Central memory CD8-positive, alpha-beta T cell (primary cell): ENCODE results near the gene UNC13D.
A peak's percentile ranks its signal among the peaks of the same experiment; 100 is the strongest.

Experiments
- ATAC-seq: fragments of 150-1000 bp; cut with Tn5 transposase; replicated peaks from 2 replicates; pipeline ENCODE4 v1.10.0; 2022; ENCODE audit warnings: mild to moderate bottlenecking, moderate FRiP score, moderate number of reproducible peaks; ENCODE audit not compliant: poor library complexity, severe bottlenecking; ENCODE audit errors: extremely low read depth
- DNase-seq, 2 donors: peaks; one replicate each; pipeline ENCODE4 v3.0.0; 2021; ENCODE audit warnings: low spot score in 2 of 2
- H3K27ac Mint-ChIP-seq: one replicate; pipeline ENCODE4 v1.8.0; 2022; ENCODE audit warnings: low read depth, mild to moderate bottlenecking, moderate library complexity, mixed read lengths
- H3K27me3 Mint-ChIP-seq: one replicate; pipeline ENCODE4 v1.8.0; 2022; ENCODE audit warnings: mixed read lengths
- H3K36me3 Mint-ChIP-seq: one replicate; pipeline ENCODE4 v1.8.0; 2022; ENCODE audit warnings: mild to moderate bottlenecking, moderate library complexity, mixed read lengths; ENCODE audit not compliant: insufficient read depth
- H3K4me1 Mint-ChIP-seq: one replicate; pipeline ENCODE4 v1.8.0; 2022; ENCODE audit warnings: mixed read lengths
- H3K4me3 Mint-ChIP-seq: one replicate; pipeline ENCODE4 v1.8.0; 2022; ENCODE audit warnings: mild to moderate bottlenecking, moderate library complexity, mixed read lengths
- H3K9me3 Mint-ChIP-seq: one replicate; pipeline ENCODE4 v1.8.0; 2022; ENCODE audit warnings: mixed read lengths

Gene UNC13D

DNA sequence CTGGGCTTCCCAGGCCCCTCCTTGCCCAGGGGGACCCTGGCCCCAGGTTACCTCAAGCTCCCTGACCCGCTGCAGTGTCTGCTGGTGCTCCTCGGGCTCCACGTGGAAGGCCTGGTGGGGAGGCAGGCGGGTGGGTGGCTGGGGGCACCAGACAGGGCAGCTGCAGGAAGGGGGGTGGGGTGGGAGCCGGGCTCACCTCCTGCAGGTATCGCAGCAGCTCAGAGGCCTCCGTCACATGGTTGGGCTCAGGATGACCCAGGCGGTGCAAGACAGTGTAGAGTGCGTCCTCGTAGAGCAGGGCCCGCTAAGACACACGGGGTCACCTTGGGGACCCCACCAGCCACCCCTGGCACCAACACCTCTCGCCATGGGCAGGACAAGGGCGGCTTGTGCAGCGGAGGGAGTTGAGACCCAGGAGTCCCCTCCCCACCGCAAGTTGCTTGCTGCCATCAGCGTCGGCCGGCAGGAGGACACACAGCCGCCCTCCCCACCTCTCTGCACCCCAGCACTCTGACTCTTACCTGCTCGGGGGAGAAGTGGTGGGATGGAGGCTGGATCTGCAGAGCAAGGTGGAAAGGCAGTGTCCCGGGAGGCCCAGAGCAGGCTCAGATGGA lies 1.1 kb downstream of the UNC13D start:
- H3K36me3 Mint-ChIP-seq: peaks cover 35% of the 10 kb centered on the region
- ATAC-seq: peak; percentile 7
- DNase-seq: no peak

DNA sequence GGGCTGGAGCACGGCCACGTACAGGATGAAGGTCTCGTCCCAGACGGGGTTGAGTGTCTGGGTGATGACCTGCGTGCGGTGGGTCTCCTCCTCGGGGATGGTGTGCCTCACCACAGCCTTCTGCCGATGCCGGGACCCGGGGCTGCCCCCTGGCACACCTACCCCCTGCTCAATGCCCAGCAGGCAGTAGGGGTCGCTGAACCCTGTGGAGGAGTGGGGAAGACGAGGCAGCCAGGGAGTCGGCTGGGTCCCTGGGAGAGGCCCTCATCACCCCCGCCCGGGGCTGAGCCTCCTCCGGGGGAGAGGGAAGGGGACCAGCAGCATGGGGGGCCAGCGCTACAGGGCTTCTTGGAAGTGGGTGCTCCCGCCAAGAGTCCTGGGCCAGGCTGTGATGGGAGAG lies 1.8 kb downstream of the UNC13D start:
- peaks cover 10% of the 10 kb centered on the region for H3K4me1 Mint-ChIP-seq
- H3K9me3 Mint-ChIP-seq: no peaks in the 10 kb centered on the region
- H3K27me3 Mint-ChIP-seq: no peaks in the 10 kb centered on the region
- peaks cover 39% of the 10 kb centered on the region for H3K36me3 Mint-ChIP-seq
- H3K27ac Mint-ChIP-seq: no peak overlapping the region
- ATAC-seq (no peak), DNase-seq (no peak)
- peak overlapping the region; percentile 92 for H3K4me3 Mint-ChIP-seq

More for the DNA sequence above, 1.1 kb downstream of the UNC13D start:
- Mint-ChIP-seq H3K4me3 (peak overlapping the region; percentile 92), H3K27me3 (no peaks in the 10 kb centered on the region), H3K9me3 (no peaks in the 10 kb centered on the region), H3K4me1 (peaks cover 10% of the 10 kb centered on the region), H3K27ac (peak overlapping the region; percentile 93)

DNA sequence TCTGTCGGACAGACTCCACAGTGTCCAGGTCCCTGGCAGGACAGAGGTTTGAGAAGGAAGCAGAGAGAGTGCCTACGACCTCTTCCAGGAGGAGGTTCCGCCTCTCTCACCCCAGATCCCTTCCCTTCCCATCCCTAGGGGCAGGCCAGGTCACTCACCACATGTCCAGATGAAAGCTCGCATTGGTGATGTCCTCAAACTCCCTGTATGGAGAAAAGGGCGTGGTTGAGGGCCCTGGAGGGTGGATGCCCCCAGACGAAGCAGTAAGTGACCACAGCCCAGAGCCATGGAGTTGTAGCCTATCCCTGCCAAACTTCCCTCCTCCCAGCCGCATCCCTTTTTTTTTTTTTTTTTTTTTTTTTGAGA lies 3.4 kb downstream of the UNC13D start:
- Mint-ChIP-seq H3K4me3 (no peak overlapping the region), H3K4me1 (peaks cover 10% of the 10 kb centered on the region), H3K27ac (no peak overlapping the region), H3K9me3 (no peaks in the 10 kb centered on the region), H3K27me3 (no peaks in the 10 kb centered on the region), H3K36me3 (peaks cover 37% of the 10 kb centered on the region)
- DNase-seq (no peak), ATAC-seq (no peak)

DNA sequence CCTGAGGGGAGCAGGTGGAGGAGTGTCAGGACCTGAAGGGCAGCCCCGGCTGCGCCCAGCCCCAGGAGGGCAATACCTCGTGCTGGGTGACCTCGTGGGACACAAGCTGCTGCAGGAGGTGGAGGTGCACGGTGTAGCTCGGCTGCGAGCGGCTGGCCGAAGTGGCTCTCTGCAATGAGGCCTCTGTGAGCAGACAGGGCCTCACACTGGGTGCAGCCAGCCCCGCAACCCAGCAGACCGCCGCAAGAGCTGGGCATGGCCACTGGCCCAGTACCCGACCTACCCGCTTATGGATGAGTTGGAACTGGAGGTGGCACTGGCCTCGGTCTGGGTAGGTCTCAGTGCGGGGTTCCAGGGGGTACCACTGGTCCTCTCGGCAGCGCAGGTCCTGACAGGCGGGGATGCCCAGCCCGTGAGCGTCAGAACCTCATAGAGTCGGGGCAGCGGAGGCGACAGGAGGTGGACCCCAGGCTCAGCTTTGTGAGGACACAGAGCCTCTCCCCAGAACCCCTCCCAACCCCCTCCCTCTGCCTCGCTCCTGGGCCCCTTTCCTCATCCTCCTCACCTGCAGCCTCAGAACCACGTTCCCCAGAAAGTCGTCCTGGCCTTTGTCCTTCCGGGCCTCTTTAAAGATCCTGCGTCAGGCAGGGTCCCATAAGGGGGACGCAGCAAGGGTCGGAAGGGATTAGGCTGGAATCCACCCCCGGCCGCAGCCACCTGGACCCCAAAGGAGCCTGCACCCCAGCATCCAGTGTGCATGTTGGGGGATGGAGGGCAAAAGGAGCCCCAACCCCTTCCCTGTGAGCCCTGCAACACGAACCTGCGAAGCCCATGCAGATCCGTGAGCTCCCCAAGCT lies 4.0 kb downstream of the UNC13D start:
- Mint-ChIP-seq H3K36me3 (peaks cover 38% of the 10 kb centered on the region), H3K4me3 (no peak overlapping the region), H3K27me3 (no peaks in the 10 kb centered on the region), H3K4me1 (peaks cover 10% of the 10 kb centered on the region), H3K27ac (no peak overlapping the region), H3K9me3 (no peaks in the 10 kb centered on the region)
- DNase-seq (no peak), ATAC-seq (no peak)

DNA sequence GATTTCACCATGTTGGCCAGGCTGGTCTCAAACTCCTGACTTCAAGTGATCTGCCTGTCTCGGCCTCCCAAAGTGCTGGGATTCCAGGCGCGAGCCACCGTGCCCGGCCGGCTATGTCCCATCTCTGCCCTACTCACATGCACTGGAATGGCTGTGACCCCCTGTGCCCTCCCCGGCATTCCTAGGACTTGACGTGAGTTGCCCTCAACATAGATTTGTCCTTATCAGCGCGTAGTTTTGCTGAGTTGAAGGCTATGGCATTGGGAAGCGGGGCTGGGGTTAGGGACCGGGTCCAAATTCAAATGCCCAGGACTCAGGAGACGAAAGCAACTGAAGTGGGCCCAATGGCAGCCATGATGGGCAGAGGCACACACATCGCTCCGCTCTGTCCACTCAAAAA lies 5.8 kb downstream of the UNC13D start:
- H3K4me1 Mint-ChIP-seq: peaks cover 18% of the 10 kb centered on the region

DNA sequence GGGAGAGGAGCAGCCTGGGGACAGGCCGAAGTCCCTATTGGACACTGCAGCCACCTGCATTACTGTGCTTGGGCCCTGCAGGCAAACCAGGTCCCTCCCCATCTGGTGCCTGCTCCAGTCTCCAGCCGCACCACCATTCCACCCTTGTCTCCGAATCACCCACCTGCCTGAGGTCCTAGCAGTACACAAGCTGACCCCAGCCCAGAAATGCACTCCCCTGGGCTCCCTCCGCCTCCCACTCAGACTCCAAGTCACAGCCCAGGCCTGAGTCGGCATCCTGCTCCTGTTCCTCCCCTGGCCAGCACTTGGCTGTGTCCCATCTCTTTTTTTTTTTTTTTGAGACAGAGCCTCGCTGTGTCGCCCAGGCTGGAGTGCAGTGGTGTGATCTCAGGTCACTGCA lies 6.3 kb downstream of the UNC13D start:
- no peaks in the 10 kb centered on the region for H3K9me3 Mint-ChIP-seq
- H3K27ac Mint-ChIP-seq: peak overlapping the region; percentile 57
- no peak overlapping the region for H3K4me3 Mint-ChIP-seq
- peaks cover 45% of the 10 kb centered on the region for H3K36me3 Mint-ChIP-seq
- ATAC-seq (no peak), DNase-seq (no peak)
- H3K4me1 Mint-ChIP-seq: peaks cover 23% of the 10 kb centered on the region
- H3K27me3 Mint-ChIP-seq: no peaks in the 10 kb centered on the region

More for the DNA sequence above, 5.8 kb downstream of the UNC13D start:
- Mint-ChIP-seq H3K27me3 (no peaks in the 10 kb centered on the region), H3K4me3 (no peak overlapping the region), H3K36me3 (peaks cover 41% of the 10 kb centered on the region), H3K27ac (peak overlapping the region; percentile 57), H3K9me3 (no peaks in the 10 kb centered on the region)
- ATAC-seq (no peak), DNase-seq (no peak)

DNA sequence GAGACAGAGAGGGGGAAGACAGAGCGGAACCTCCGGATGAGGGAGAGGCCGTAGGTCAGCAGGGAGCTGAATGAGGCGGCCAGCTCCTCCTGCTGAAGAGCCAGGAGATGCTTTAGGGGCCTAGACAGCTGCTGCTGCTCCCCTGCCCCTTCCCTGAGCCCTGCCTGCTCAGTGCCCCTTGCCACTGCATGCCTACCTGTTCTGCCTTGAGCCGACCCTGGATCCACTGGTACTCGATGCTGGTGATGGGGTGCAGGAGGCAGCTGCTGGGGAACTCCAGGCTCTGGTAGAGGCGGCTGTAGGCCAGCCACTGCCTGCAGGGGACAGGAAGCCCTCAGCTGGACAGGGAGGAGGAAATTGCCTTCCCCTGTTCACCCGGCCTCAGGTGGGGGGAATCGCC lies 7.6 kb downstream of the UNC13D start:
- ATAC-seq (no peak), DNase-seq (no peak)
- peaks cover 27% of the 10 kb centered on the region for H3K4me1 Mint-ChIP-seq
- no peak overlapping the region for H3K27ac Mint-ChIP-seq
- peaks cover 44% of the 10 kb centered on the region for H3K36me3 Mint-ChIP-seq
- no peaks in the 10 kb centered on the region for H3K27me3 Mint-ChIP-seq
- H3K4me3 Mint-ChIP-seq: no peak overlapping the region
- no peaks in the 10 kb centered on the region for H3K9me3 Mint-ChIP-seq

DNA sequence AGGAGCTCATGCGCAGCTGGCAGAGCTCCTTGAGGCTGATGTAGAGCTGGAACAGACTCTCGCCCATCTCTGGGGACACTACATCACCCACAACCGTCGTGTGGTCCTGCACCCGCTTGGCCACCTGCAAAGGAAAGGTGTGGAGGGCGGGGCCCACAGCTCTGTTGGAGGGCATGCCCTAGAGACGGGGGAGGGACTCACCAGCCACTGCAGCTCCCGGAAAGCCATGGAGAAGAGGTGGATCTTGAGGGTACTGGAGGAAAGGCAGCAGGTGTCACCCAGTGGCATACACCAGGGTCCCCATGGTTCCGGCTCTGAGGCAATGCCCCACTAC lies 8.6 kb downstream of the UNC13D start:
- H3K27me3 Mint-ChIP-seq: no peaks in the 10 kb centered on the region
- H3K4me3 Mint-ChIP-seq: no peak overlapping the region
- H3K36me3 Mint-ChIP-seq: peaks cover 49% of the 10 kb centered on the region
- H3K9me3 Mint-ChIP-seq: no peaks in the 10 kb centered on the region
- DNase-seq (no peak), ATAC-seq (no peak)
- H3K4me1 Mint-ChIP-seq: peaks cover 27% of the 10 kb centered on the region
- H3K27ac Mint-ChIP-seq: no peak overlapping the region

DNA sequence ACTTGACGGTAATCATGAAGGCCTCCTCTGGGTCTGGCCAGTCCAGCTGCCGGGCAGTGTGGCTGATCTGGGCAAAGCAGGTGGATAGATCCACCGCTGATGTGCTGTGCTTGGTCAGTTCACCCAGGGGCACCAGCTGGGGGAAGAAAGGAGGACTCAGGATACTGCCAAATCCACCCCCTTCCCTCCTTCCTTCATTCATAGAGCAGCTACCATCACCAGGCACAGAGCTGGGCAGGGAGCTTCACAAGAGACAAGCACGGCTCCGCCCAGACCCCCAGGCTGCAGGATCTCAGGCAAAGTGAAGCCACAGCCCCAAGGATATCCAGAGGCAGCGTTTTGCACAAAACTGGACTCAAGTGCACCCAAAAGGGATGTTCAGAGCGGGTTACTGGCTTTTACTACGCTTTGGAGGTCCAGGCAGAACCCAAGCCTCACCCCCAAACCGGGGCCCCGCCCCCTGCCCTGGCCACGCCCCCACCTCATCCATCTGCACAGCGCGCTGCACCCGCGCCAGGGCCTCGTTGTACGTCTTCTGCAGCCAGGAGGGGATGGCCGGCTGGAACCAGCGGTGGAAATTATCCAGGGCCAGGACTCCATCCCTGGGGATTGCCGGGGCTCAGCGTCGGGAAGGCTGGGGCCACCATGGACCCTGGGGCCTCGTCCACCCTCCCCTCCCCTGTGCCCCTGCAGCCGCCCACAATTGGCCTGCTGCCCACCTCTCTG lies 9.1 kb downstream of the UNC13D start:
- Mint-ChIP-seq H3K27ac (peak overlapping the region; percentile 91), H3K4me3 (no peak overlapping the region), H3K9me3 (no peaks in the 10 kb centered on the region), H3K27me3 (no peaks in the 10 kb centered on the region), H3K36me3 (peaks cover 52% of the 10 kb centered on the region), H3K4me1 (peaks cover 27% of the 10 kb centered on the region)
- DNase-seq (no peak), ATAC-seq (no peak)

DNA sequence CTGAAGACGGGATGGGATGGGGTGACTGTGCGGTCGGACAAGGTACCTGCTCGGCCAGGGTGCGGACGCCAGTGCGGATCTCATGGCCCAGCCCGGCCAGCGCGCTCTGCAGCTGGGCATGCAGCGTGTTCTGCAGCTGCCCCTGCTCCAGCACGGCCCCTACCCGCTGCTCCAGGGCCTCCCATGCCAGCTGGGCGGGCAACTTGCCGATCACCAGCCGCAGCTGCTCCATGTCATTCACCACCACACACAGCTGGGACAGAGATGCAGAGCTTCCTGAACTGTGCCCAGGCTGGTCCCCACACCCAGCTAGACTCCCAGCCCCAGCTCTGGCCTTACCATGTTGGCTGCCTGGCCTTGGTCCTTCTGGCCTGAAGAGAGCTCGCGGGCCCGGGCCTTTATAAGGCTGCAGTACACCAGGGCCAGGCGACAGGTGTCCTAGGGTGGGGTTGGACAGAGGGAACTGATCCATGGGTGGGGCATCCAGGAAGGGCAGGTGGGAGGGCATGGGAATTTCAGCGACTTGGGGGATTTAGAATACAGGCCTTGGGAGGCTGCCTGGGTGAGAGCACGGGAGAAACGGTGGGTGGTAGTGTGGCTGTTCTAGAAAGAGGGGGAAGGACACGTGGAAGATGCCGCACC lies 9.8 kb downstream of the UNC13D start:
- H3K4me3 Mint-ChIP-seq: no peak overlapping the region
- peak overlapping the region; percentile 91 for H3K27ac Mint-ChIP-seq

DNA sequence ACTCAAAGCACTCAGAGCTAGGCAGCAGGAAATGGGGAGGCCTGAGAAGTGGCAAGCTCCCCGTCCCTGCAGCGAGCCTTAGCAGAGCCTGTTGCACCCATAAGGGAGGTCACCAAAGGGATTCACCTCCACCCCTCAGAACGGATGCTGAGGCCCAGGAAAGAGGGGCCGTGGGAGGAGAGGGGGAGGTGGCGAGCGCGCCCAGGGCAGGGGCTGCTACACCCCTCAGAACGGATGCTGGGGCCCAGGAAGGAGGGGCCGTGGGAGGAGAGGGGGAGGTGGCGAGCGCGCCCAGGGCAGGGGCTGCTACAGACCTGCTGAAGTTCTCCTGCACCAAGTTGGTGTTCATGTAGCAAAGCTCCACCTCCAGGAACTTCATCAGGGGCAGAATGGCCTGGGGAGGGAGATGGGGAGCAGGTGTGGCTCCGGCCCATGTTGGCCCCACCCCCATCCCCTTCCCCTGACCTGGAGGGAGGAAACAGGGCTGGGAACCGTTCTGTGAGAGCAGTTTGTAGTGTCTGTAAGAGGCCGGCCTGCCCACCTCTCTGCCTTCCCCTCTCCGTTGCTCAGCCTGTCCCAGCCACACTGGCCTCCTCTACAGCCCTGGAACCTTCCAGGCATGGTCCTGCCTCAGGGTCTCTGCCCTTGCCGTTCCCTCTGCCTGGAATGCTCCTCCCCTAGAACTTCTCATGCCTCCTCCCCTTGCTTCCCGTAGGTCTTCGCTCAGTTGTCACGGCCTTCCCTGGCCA lies 11.4 kb downstream of the UNC13D start:
- Mint-ChIP-seq H3K36me3 (peaks cover 47% of the 10 kb centered on the region), H3K4me1 (peaks cover 27% of the 10 kb centered on the region), H3K4me3 (peak overlapping the region; percentile 72), H3K9me3 (no peaks in the 10 kb centered on the region), H3K27me3 (no peaks in the 10 kb centered on the region), H3K27ac (peak overlapping the region; percentile 91)
- peak; percentile 53 for ATAC-seq
- no peak for DNase-seq

More for the DNA sequence above, 9.8 kb downstream of the UNC13D start:
- peaks cover 27% of the 10 kb centered on the region for H3K4me1 Mint-ChIP-seq
- no peaks in the 10 kb centered on the region for H3K9me3 Mint-ChIP-seq
- DNase-seq: no peak
- ATAC-seq: no peak
- H3K36me3 Mint-ChIP-seq: peaks cover 52% of the 10 kb centered on the region
- no peaks in the 10 kb centered on the region for H3K27me3 Mint-ChIP-seq

DNA sequence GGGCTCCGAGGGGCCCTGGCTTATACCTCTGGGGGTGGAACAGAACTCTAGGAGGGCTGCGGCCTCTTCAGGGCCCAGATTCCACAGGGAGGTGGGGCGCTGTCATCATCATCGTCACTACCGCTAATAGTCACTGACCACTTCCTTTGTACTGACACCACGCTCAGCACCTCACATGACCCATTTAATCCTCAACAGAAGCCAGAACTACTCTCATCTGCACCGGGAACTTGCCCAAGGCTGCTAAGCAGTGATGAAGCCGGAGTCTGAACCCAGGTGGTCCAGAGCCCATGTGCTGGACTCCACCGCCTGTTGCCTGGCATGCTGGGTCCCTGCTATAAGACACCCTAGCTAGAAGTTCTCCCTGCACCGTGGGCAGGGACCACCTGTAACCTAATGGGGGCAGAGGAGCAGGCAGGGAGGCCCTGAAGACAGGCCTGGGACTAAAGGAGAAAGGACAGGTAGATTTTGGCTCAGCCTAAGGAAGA lies 12.0 kb downstream of the UNC13D start:
- DNase-seq (peak in 1 of 2 donors; percentile 50), ATAC-seq (peak; percentile 84)
- Mint-ChIP-seq H3K36me3 (peaks cover 44% of the 10 kb centered on the region), H3K4me1 (peaks cover 27% of the 10 kb centered on the region), H3K27ac (peak overlapping the region; percentile 91), H3K27me3 (no peaks in the 10 kb centered on the region), H3K9me3 (no peaks in the 10 kb centered on the region), H3K4me3 (peak overlapping the region; percentile 72)
